Vagina (tissue), 2 donors: ENCODE data around the gene CRLF1. TPM values are rescaled to one million over a fixed set of nuclear protein-coding genes. Genes with fewer than 3 reads are reported as not detected.
A peak's percentile ranks its signal among the peaks of the same experiment; 100 is the strongest.

ENCODE experiments used
- DNase-seq, 2 donors: peaks; one replicate each; pipeline ENCODE4 v3.0.0-alpha.2; 2017; ENCODE audit errors: extremely low spot score in 2 of 2
- H3K27ac ChIP-seq: fragments of 200-600 bp; sonication (generic); one replicate; pipeline ENCODE4 v1.5.1; 2019
- H3K27me3 ChIP-seq: fragments of 200-600 bp; sonication (generic); one replicate; pipeline ENCODE4 v1.5.1; 2019
- H3K36me3 ChIP-seq, 2 donors: fragments of 200-600 bp; sonication (generic); one replicate each; pipeline ENCODE4 v1.5.1; 2017 to 2019
- H3K4me1 ChIP-seq: fragments of 200-600 bp; sonication (generic); one replicate; pipeline ENCODE4 v1.5.1; 2019
- H3K4me3 ChIP-seq, 2 donors: fragments of 200-600 bp; sonication (generic); 1 replicate in 1 of 2; 2 replicates in 1 of 2; pipeline ENCODE4 v1.5.1; 2016 to 2019
- H3K9me3 ChIP-seq: fragments of 200-600 bp; sonication (generic); one replicate; pipeline ENCODE4 v1.5.1; 2019
- CTCF ChIP-seq, 3 experiments: fragments of 450-650 bp in 2 of 3; fragments of 200-600 bp in 1 of 3; sonication (generic) in 1 of 3; IDR thresholded peaks; one replicate each; pipeline ENCODE4 v1.5.1; 2017 to 2019; ENCODE audit warnings: antibody characterized with exemption in 3 of 3, mild to moderate bottlenecking in 2 of 3, moderate library complexity in 2 of 3
- POLR2A ChIP-seq, 2 donors: fragments of 450-650 bp; IDR thresholded peaks; one replicate each; pipeline ENCODE4 v1.6.1; 2017; ENCODE audit warnings: antibody characterized with exemption in 2 of 2, mild to moderate bottlenecking in 2 of 2, moderate library complexity in 2 of 2
- POLR2AphosphoS5 ChIP-seq, 2 donors: sonication (generic); formaldehyde crosslinking; IDR thresholded peaks; one replicate each; pipeline ENCODE4 v1.9.0; 2017; ENCODE audit warnings: antibody characterized with exemption in 2 of 2, mild to moderate bottlenecking in 2 of 2, low read depth in 1 of 2; ENCODE audit not compliant: insufficient read depth in 1 of 2
- intact Hi-C: fragments of 100-400 bp; cut with DNase I; formaldehyde crosslinking; loops from one replicate; pipeline ENCODE4 v1.15.1; 2023
- total RNA-seq: library from RNA; depleted of rRNA; stranded (reverse); fragments of >200 nt; gene quantifications from one replicate; pipeline ENCODE4 v1.2.3, GENCODE V29; 2016

The CRLF1 gene
- total RNA-seq, 1 donor from 2014 or later = 15.2 TPM

GRCh38 chr19:18609717-18610051, 3.1 kb upstream of the CRLF1 start:
- Histone ChIP-seq H3K27ac (no peak overlapping the region), H3K4me1 (peaks cover 43% of the 10 kb centered on the region), H3K27me3 (peaks cover 15% of the 10 kb centered on the region), H3K36me3 (no peaks in the 10 kb centered on the region), H3K9me3 (no peaks in the 10 kb centered on the region), H3K4me3 (no peak overlapping the region)
- intact Hi-C loops = no loop called here
- DNase-seq = no peak
- TF ChIP-seq POLR2AphosphoS5 (IDR thresholded peaks at IDR 0.05; ENCODE audit: insufficient read depth in 1 of 2, low read depth in 1 of 2) (no peak), CTCF (IDR thresholded peaks at IDR 0.05) (no peak), POLR2A (IDR thresholded peaks at IDR 0.05) (no peak)

- H3K4me1 ChIP-seq = peaks cover 43% of the 10 kb centered on the region
- H3K9me3 ChIP-seq = no peaks in the 10 kb centered on the region
- intact Hi-C loops = no loop called here
- H3K27me3 ChIP-seq = peaks cover 15% of the 10 kb centered on the region
- TF ChIP-seq POLR2A (IDR thresholded peaks at IDR 0.05) (no peak), POLR2AphosphoS5 (IDR thresholded peaks at IDR 0.05; ENCODE audit: insufficient read depth in 1 of 2, low read depth in 1 of 2) (no peak), CTCF (IDR thresholded peaks at IDR 0.05) (no peak)
- no peak overlapping the region for H3K4me3 ChIP-seq
- no peaks in the 10 kb centered on the region for H3K36me3 ChIP-seq
- no peak for DNase-seq
- H3K27ac ChIP-seq = no peak overlapping the region
These were observed 2.5 kb upstream of the CRLF1 start for GRCh38 chr19:18608805-18609716.

GRCh38 chr19:18608102-18608804, 1.7 kb upstream of the CRLF1 start:
- DNase-seq = no peak
- Histone ChIP-seq H3K27me3 (peaks cover 15% of the 10 kb centered on the region), H3K4me1 (peaks cover 42% of the 10 kb centered on the region), H3K9me3 (no peaks in the 10 kb centered on the region), H3K4me3 (no peak overlapping the region), H3K27ac (no peak overlapping the region), H3K36me3 (no peaks in the 10 kb centered on the region)
- TF ChIP-seq CTCF (IDR thresholded peaks at IDR 0.05) = no peak
- TF ChIP-seq POLR2A (IDR thresholded peaks at IDR 0.05) = no peak
- no peak for TF ChIP-seq POLR2AphosphoS5 (IDR thresholded peaks at IDR 0.05; ENCODE audit: insufficient read depth in 1 of 2, low read depth in 1 of 2)
- intact Hi-C loops = no loop called here

GRCh38 chr19:18607226-18608101, 865 bp upstream of the CRLF1 start:
- Histone ChIP-seq H3K4me3 (peak overlapping the region; percentile 2 to 28), H3K27me3 (peaks cover 15% of the 10 kb centered on the region), H3K4me1 (peaks cover 34% of the 10 kb centered on the region), H3K9me3 (no peaks in the 10 kb centered on the region), H3K36me3 (no peaks in the 10 kb centered on the region), H3K27ac (no peak overlapping the region)
- intact Hi-C loops = no loop called here
- TF ChIP-seq POLR2A (IDR thresholded peaks at IDR 0.05) = no peak
- peak in 1 of 2 donors; percentile 34 for TF ChIP-seq POLR2AphosphoS5 (IDR thresholded peaks at IDR 0.05; ENCODE audit: insufficient read depth in 1 of 2, low read depth in 1 of 2)
- TF ChIP-seq CTCF (IDR thresholded peaks at IDR 0.05) = no peak
- no peak for DNase-seq
